Measurements from ENCODE around the gene MTMR10.

- TF ChIP-seq CTCF (conservative IDR thresholded peaks at IDR 0.05; ENCODE audit: low read depth, low read length) (no peak), EZH2 (IDR thresholded peaks at IDR 0.05; ENCODE audit: borderline replicate concordance, low read depth, low read length, poor library complexity, severe bottlenecking) (no peak)
Measured at GRCh38 chr15:30924353-30924752, 67.1 kb downstream of the MTMR10 start.

All from A673 (cell line).